ENCODE data around the gene HS6ST2. TPM values are rescaled to one million over a fixed set of nuclear protein-coding genes. Genes with fewer than 3 reads are reported as not detected.

HS6ST2 gene
- total RNA-seq, 4 donors from 2014 or later: 0.21 to 0.30 (median 0.24) TPM; not detected in 1

- no peak for TF ChIP-seq EP300 (IDR thresholded peaks at IDR 0.05)
- TF ChIP-seq POLR2AphosphoS5 (IDR thresholded peaks at IDR 0.05): no peak
- no peak for TF ChIP-seq POLR2A (IDR thresholded peaks at IDR 0.05)
- WGBS: 76% methylated on average over 6 of the region's 6 CpGs
- no peaks in the 10 kb centered on the region for H3K36me3 ChIP-seq
- no peaks in the 10 kb centered on the region for H3K27me3 ChIP-seq
- no peak overlapping the region for H3K27ac ChIP-seq
- H3K4me3 ChIP-seq: no peak overlapping the region
- no peaks in the 10 kb centered on the region for H3K9me3 ChIP-seq
- DNase-seq (ENCODE audit: low spot score in 2 of 2): no peak
- H3K4me1 ChIP-seq: no peaks in the 10 kb centered on the region
Observed at GRCh38 chrX:132855780-132856341, 102.6 kb downstream of the HS6ST2 start.

GRCh38 chrX:132853040-132853439, 105.4 kb downstream of the HS6ST2 start:
- Histone ChIP-seq H3K27ac (no peak overlapping the region), H3K27me3 (no peaks in the 10 kb centered on the region), H3K4me3 (no peak overlapping the region), H3K9me3 (no peaks in the 10 kb centered on the region), H3K4me1 (no peaks in the 10 kb centered on the region), H3K36me3 (no peaks in the 10 kb centered on the region)
- WGBS: 78% methylated on average over 3 of the region's 3 CpGs
- no peak for DNase-seq (ENCODE audit: low spot score in 2 of 2)
- no peak for TF ChIP-seq POLR2AphosphoS5 (IDR thresholded peaks at IDR 0.05)
- no peak for TF ChIP-seq EP300 (IDR thresholded peaks at IDR 0.05)
- TF ChIP-seq POLR2A (IDR thresholded peaks at IDR 0.05): no peak
- TF ChIP-seq CTCF (IDR thresholded peaks at IDR 0.05): no peak

GRCh38 chrX:132848296-132848970, 110.0 kb downstream of the HS6ST2 start:
- Histone ChIP-seq H3K36me3 (no peaks in the 10 kb centered on the region), H3K27me3 (no peaks in the 10 kb centered on the region), H3K4me1 (no peaks in the 10 kb centered on the region), H3K9me3 (no peaks in the 10 kb centered on the region), H3K4me3 (no peak overlapping the region), H3K27ac (no peak overlapping the region)
- DNase-seq (ENCODE audit: low spot score in 2 of 2): no peak
- 44% methylated on average over 6 of the region's 6 CpGs for WGBS
- TF ChIP-seq CTCF (IDR thresholded peaks at IDR 0.05): no peak
- no peak for TF ChIP-seq POLR2A (IDR thresholded peaks at IDR 0.05)
- TF ChIP-seq POLR2AphosphoS5 (IDR thresholded peaks at IDR 0.05): no peak
- TF ChIP-seq EP300 (IDR thresholded peaks at IDR 0.05): no peak

GRCh38 chrX:132843363-132843762, 115.1 kb downstream of the HS6ST2 start:
- DNase-seq (ENCODE audit: low spot score in 2 of 2): no peak
- no peak overlapping the region for H3K27ac ChIP-seq
- H3K4me1 ChIP-seq: no peaks in the 10 kb centered on the region
- H3K9me3 ChIP-seq: no peaks in the 10 kb centered on the region
- H3K4me3 ChIP-seq: no peak overlapping the region
- WGBS: 55% methylated on average over 5 of the region's 5 CpGs
- no peaks in the 10 kb centered on the region for H3K36me3 ChIP-seq
- TF ChIP-seq POLR2AphosphoS5 (IDR thresholded peaks at IDR 0.05) (no peak), CTCF (IDR thresholded peaks at IDR 0.05) (no peak), POLR2A (IDR thresholded peaks at IDR 0.05) (no peak), EP300 (IDR thresholded peaks at IDR 0.05) (no peak)
- H3K27me3 ChIP-seq: no peaks in the 10 kb centered on the region

GRCh38 chrX:132842460-132843238, 115.8 kb downstream of the HS6ST2 start:
- no peak overlapping the region for H3K27ac ChIP-seq
- no peaks in the 10 kb centered on the region for H3K9me3 ChIP-seq
- H3K36me3 ChIP-seq: no peaks in the 10 kb centered on the region
- H3K4me3 ChIP-seq: no peak overlapping the region
- WGBS: 56% methylated on average over 4 of the region's 4 CpGs
- H3K4me1 ChIP-seq: no peaks in the 10 kb centered on the region
- no peaks in the 10 kb centered on the region for H3K27me3 ChIP-seq
- TF ChIP-seq CTCF (IDR thresholded peaks at IDR 0.05) (no peak), POLR2A (IDR thresholded peaks at IDR 0.05) (no peak), EP300 (IDR thresholded peaks at IDR 0.05) (no peak)
- DNase-seq (ENCODE audit: low spot score in 2 of 2): no peak
